Fibroblast of lung (primary cell): ENCODE data around the gene AFAP1. TPM values are rescaled to one million over a fixed set of nuclear protein-coding genes. Genes with fewer than 3 reads are reported as not detected.
A peak's percentile ranks its signal among the peaks of the same experiment; 100 is the strongest.

Source experiments
- DNase-seq, 2 donors: peaks; one replicate each; pipeline versions ENCODE4 v3.0.0 to v3.0.0-alpha.2; 2010; ENCODE audit warnings: low read depth in 2 of 2
- H2AFZ ChIP-seq: 2 replicates; pipeline ENCODE4 v1.5.1; 2012; ENCODE audit warnings: low read length, control low read depth, inconsistent platforms
- H3K27ac ChIP-seq: 2 replicates; pipeline ENCODE4 v1.5.1; 2011; ENCODE audit warnings: low read length, control low read depth; ENCODE audit not compliant: insufficient read depth
- H3K27me3 ChIP-seq: 2 replicates; pipeline ENCODE4 v1.5.1; 2011; ENCODE audit warnings: mild to moderate bottlenecking, low read length; ENCODE audit not compliant: control insufficient read depth, insufficient read depth
- H3K36me3 ChIP-seq: 2 replicates; pipeline ENCODE4 v1.5.1; 2011; ENCODE audit warnings: low read length; ENCODE audit not compliant: control insufficient read depth, insufficient read depth
- H3K4me1 ChIP-seq: 2 replicates; pipeline ENCODE4 v1.5.1; 2011; ENCODE audit warnings: low read length; ENCODE audit not compliant: control insufficient read depth, insufficient read depth; ENCODE audit errors: extremely low read depth
- H3K4me2 ChIP-seq: 2 replicates; pipeline ENCODE4 v1.5.1; 2011; ENCODE audit warnings: low read length, control low read depth; ENCODE audit not compliant: insufficient read depth; ENCODE audit errors: extremely low read depth
- H3K4me3 ChIP-seq, 4 experiments: fragments of 200-600 bp in 1 of 4; sonication (generic) in 1 of 4; replicated peaks in 1 of 4; 2 replicates each; pipeline ENCODE4 v1.5.1; 2011 to 2016; ENCODE audit warnings: low read length in 4 of 4, low read depth in 3 of 4, mild to moderate bottlenecking in 3 of 4, control low read depth in 2 of 4, inconsistent platforms in 1 of 4, mixed read lengths in 1 of 4; ENCODE audit not compliant: insufficient read depth in 1 of 4; ENCODE audit errors: control extremely low read depth in 1 of 4
- H3K79me2 ChIP-seq: 2 replicates; pipeline ENCODE4 v1.5.1; 2012; ENCODE audit warnings: mild to moderate bottlenecking, low read length, inconsistent platforms; ENCODE audit not compliant: control insufficient read depth, insufficient read depth
- H3K9ac ChIP-seq: 2 replicates; pipeline ENCODE4 v1.5.1; 2011; ENCODE audit warnings: mild to moderate bottlenecking, low read length, control low read depth; ENCODE audit not compliant: insufficient read depth
- H3K9me3 ChIP-seq: 2 replicates; pipeline ENCODE4 v1.5.1; 2012; ENCODE audit warnings: low read depth, low read length; ENCODE audit not compliant: control insufficient read depth, insufficient read depth
- H4K20me1 ChIP-seq: 2 replicates; pipeline ENCODE4 v1.5.1; 2011; ENCODE audit warnings: low read length; ENCODE audit not compliant: control insufficient read depth, insufficient read depth; ENCODE audit errors: extremely low read depth
- EZH2 ChIP-seq: IDR thresholded peaks from 2 replicates; pipeline ENCODE4 v1.5.1; 2012; ENCODE audit warnings: low read length, control low read depth, mild to moderate bottlenecking; ENCODE audit errors: missing control alignments
- polyA plus RNA-seq, 2 donors: library from polyadenylated mRNA; depleted of rRNA in 1 of 2; stranded (reverse) in 1 of 2; unstranded in 1 of 2; fragments of >200 nt; gene quantifications; 2 replicates each; pipeline ENCODE4 v1.2.1, GENCODE V29; 2011 to 2012; ENCODE audit warnings: missing spikeins in 1 of 2
- total RNA-seq: library from RNA; depleted of rRNA; stranded (reverse); fragments of >200 nt; gene quantifications from 2 replicates; pipeline ENCODE4 v1.2.1, GENCODE V29; 2014
- TF ChIP-seq, protein P1 (sequence below), 2 donors: IDR thresholded peaks in 1 of 2; conservative IDR thresholded peaks in 1 of 2; 1 replicate in 1 of 2; 2 replicates in 1 of 2; pipeline ENCODE4 v1.5.1; 2011 to 2012; ENCODE audit warnings: low read length in 2 of 2, control low read depth in 1 of 2, inconsistent platforms in 1 of 2, low read depth in 1 of 2, mild to moderate bottlenecking in 1 of 2

The AFAP1 gene
- total and polyA plus RNA-seq, 2 donors (not counting 1 experiment from before 2014, with no cell fraction given), result 21.8 to 30.1 TPM

- peaks cover 3% of the 10 kb centered on the region for H3K79me2 ChIP-seq
- H3K4me1 ChIP-seq, result peaks cover 12% of the 10 kb centered on the region
Observed at GRCh38 chr4:7811536-7812191, 128.0 kb downstream of the AFAP1 start.

DNA sequence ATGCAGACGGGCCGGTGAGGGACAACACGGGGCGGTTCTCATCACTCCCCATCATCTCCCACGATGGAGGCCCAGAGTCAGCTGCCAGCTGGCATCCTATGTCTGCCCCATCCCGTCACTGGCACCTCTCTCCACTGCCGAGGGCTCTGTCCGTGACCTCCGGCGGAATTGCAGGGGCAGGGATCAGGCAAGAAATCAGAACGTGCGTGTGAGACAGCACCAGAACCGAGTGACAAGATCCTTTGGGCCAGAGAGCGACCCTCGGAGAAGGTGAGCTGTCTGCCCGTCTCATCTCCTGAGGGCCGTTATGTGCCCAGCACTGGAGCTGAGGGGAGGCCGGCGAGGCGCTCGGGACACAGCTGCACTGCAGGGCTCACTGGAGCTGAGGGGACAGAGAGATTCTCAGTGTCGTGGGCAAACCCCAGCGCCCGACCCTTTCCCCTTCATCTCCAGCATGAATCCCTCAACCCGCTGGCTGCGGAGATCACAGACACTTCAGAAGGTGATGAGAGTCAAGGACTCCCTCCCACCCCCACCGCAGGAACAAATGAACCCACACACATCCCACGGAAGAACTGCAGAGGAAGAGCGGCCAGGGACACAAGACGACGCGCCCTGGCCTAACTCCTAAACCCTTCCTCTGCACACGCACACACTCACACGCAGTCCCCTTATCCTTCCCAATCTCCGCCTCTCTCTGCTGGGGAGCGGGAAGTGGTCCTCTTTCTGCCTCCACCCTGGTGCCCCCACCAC, 128.7 kb downstream of the AFAP1 start:
- H3K27me3 ChIP-seq, result no peaks in the 10 kb centered on the region
- TF ChIP-seq, protein P1, sequence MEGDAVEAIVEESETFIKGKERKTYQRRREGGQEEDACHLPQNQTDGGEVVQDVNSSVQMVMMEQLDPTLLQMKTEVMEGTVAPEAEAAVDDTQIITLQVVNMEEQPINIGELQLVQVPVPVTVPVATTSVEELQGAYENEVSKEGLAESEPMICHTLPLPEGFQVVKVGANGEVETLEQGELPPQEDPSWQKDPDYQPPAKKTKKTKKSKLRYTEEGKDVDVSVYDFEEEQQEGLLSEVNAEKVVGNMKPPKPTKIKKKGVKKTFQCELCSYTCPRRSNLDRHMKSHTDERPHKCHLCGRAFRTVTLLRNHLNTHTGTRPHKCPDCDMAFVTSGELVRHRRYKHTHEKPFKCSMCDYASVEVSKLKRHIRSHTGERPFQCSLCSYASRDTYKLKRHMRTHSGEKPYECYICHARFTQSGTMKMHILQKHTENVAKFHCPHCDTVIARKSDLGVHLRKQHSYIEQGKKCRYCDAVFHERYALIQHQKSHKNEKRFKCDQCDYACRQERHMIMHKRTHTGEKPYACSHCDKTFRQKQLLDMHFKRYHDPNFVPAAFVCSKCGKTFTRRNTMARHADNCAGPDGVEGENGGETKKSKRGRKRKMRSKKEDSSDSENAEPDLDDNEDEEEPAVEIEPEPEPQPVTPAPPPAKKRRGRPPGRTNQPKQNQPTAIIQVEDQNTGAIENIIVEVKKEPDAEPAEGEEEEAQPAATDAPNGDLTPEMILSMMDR (conservative IDR thresholded peaks at IDR 0.05 in 1 of 2, IDR thresholded peaks at IDR 0.05 in 1 of 2; ENCODE audit: low read depth in 1 of 2, low read length in 2 of 2), result no peak
- no peak overlapping the region for H2AFZ ChIP-seq
- H3K79me2 ChIP-seq, result peaks cover 3% of the 10 kb centered on the region
- H3K9ac ChIP-seq, result peak overlapping the region; percentile 11
- H3K27ac ChIP-seq, result peak overlapping the region; percentile 65
- DNase-seq, result no peak
- no peaks in the 10 kb centered on the region for H3K9me3 ChIP-seq
- H3K36me3 ChIP-seq, result peaks cover 13% of the 10 kb centered on the region
- H3K4me2 ChIP-seq, result no peak overlapping the region
- peaks cover 18% of the 10 kb centered on the region for H3K4me1 ChIP-seq
- no peak overlapping the region for H3K4me3 ChIP-seq
- no peaks in the 10 kb centered on the region for H4K20me1 ChIP-seq

More at GRCh38 chr4:7811536-7812191, 128.0 kb downstream of the AFAP1 start:
- DNase-seq, result peak; percentile 62 to 95
- peak overlapping the region; percentile 11 for H3K9ac ChIP-seq
- peaks cover 13% of the 10 kb centered on the region for H3K36me3 ChIP-seq
- no peak overlapping the region for H3K4me3 ChIP-seq
- H3K27me3 ChIP-seq, result no peaks in the 10 kb centered on the region
- no peaks in the 10 kb centered on the region for H4K20me1 ChIP-seq
- peak overlapping the region; percentile 55 for H3K4me2 ChIP-seq
- no peak overlapping the region for H2AFZ ChIP-seq
- TF ChIP-seq, protein P1 (conservative IDR thresholded peaks at IDR 0.05 in 1 of 2, IDR thresholded peaks at IDR 0.05 in 1 of 2; ENCODE audit: low read depth in 1 of 2, low read length in 2 of 2), result no peak
- TF ChIP-seq EZH2, result no peak
- no peaks in the 10 kb centered on the region for H3K9me3 ChIP-seq
- H3K27ac ChIP-seq, result peak overlapping the region; percentile 65

- no peaks in the 10 kb centered on the region for H4K20me1 ChIP-seq
- no peak overlapping the region for H3K4me3 ChIP-seq
- no peaks in the 10 kb centered on the region for H3K27me3 ChIP-seq
- DNase-seq, result peak; percentile 82 to 88
- H3K9ac ChIP-seq, result no peak overlapping the region
- H3K79me2 ChIP-seq, result peaks cover 3% of the 10 kb centered on the region
- H3K9me3 ChIP-seq, result no peaks in the 10 kb centered on the region
- peaks cover 31% of the 10 kb centered on the region for H3K4me1 ChIP-seq
- peaks cover 8% of the 10 kb centered on the region for H3K36me3 ChIP-seq
- H3K27ac ChIP-seq, result no peak overlapping the region
- no peak overlapping the region for H2AFZ ChIP-seq
- no peak overlapping the region for H3K4me2 ChIP-seq
- TF ChIP-seq, protein P1 (conservative IDR thresholded peaks at IDR 0.05 in 1 of 2, IDR thresholded peaks at IDR 0.05 in 1 of 2; ENCODE audit: low read depth in 1 of 2, low read length in 2 of 2), result no peak
- TF ChIP-seq EZH2, result no peak
Observed at GRCh38 chr4:7808752-7809151, 130.9 kb downstream of the AFAP1 start.
